ENCODE measurements around the gene OR11A1.
"Not testable (repeated sequence)": the region's sequence is repeated elsewhere in the genome, so short reads cannot be mapped to it uniquely, and the experiment has no call there.

OR11A1 gene

DNA sequence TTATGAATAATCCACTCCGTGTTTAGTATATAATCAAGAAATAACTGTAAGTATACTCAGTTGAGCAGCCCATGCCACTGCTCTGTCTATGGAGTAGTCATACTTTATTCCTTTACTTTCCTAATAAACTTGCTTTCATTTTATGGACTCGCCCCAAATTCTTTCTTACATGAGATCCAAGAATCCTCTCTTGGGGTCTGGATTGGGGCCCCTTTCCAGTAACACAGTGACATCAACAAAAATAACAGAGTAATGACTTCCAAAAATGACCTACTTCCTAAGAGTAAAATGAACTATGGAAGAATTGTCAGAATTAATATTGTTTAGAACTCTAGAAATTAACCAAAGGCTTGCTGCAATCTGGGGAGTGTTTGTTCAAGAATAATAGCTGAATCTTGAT is 8.9 kb upstream of the OR11A1 start:
- no peak overlapping the region for H3K27ac Mint-ChIP-seq
- no peak for ATAC-seq (replicated peaks)
- peaks cover 0 to 4% of the 10 kb centered on the region in 2 donors for H3K4me1 Mint-ChIP-seq (ENCODE audit: low read depth in 2 of 2)
- H3K27me3 Mint-ChIP-seq, result peaks cover 42 to 69% of the 10 kb centered on the region in 2 donors
- no peak overlapping the region for H3K4me3 Mint-ChIP-seq
- no peaks in the 10 kb centered on the region for H3K9me3 Mint-ChIP-seq
- DNase-seq, result no peak
- H3K36me3 Mint-ChIP-seq (ENCODE audit: insufficient read depth), result peaks cover 4% of the 10 kb centered on the region

GRCh38 chr6:29465279-29465678 is 8.4 kb upstream of the OR11A1 start:
- Mint-ChIP-seq H3K4me3 (no peak overlapping the region), H3K27ac (no peak overlapping the region), H3K4me1 (ENCODE audit: low read depth in 2 of 2) (peaks cover 0 to 4% of the 10 kb centered on the region in 2 donors), H3K36me3 (ENCODE audit: insufficient read depth) (peaks cover 4% of the 10 kb centered on the region), H3K27me3 (peaks cover 42 to 65% of the 10 kb centered on the region in 2 donors), H3K9me3 (no peaks in the 10 kb centered on the region)
- no peak for DNase-seq
- ATAC-seq (replicated peaks), result no peak

- no peaks in the 10 kb centered on the region for H3K36me3 Mint-ChIP-seq (ENCODE audit: insufficient read depth)
- peaks cover 0 to 4% of the 10 kb centered on the region in 2 donors for H3K4me1 Mint-ChIP-seq (ENCODE audit: low read depth in 2 of 2)
- no peak overlapping the region for H3K4me3 Mint-ChIP-seq
- no peak for DNase-seq
- H3K27ac Mint-ChIP-seq, result no peak overlapping the region
- H3K9me3 Mint-ChIP-seq, result no peaks in the 10 kb centered on the region
- peaks cover 33 to 47% of the 10 kb centered on the region in 2 donors for H3K27me3 Mint-ChIP-seq
- ATAC-seq (replicated peaks), result no peak
Measured at GRCh38 chr6:29462022-29462421, 5.2 kb upstream of the OR11A1 start.

- Mint-ChIP-seq H3K4me3 (no peak overlapping the region), H3K9me3 (no peaks in the 10 kb centered on the region), H3K27ac (no peak overlapping the region), H3K36me3 (ENCODE audit: insufficient read depth) (no peaks in the 10 kb centered on the region), H3K4me1 (ENCODE audit: low read depth in 2 of 2) (peaks cover 0 to 4% of the 10 kb centered on the region in 2 donors), H3K27me3 (peaks cover 33 to 39% of the 10 kb centered on the region in 2 donors)
- no peak for ATAC-seq (replicated peaks)
- DNase-seq, result no peak
Measured at GRCh38 chr6:29461021-29461814, 4.3 kb upstream of the OR11A1 start.

DNA sequence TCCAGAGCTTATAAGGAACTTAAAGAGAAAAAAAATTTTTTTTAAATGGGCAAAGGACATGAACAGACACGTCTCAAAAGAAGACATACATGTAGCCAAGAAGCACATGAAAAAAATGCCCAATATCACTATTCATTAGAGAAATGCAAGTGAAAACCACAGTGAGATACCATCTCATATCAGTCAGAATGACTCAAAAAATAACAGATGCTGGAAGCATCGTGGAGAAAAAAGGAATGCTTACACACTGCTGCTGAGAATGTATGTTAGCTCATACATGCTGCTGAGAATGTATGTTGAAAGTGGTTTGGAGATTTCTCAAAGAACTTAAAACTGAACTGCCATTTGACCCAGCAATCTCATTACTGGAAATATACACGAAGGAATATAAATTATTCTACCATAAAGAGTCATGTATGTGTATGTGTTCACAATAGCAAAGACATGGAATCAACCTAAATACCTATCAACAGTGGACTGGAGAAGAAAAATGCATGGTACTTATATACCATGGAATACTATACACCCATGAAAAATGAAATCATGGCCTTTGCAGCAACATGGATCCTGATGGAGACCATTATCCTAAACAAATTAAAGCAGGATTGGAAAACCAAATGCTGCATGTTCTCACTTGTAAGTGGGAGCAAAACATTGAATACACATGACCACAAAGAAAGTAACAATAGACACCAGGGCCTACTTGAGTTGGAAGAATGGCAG is 5.2 kb downstream of the OR11A1 start:
- Mint-ChIP-seq H3K4me3 (no peak overlapping the region), H3K4me1 (ENCODE audit: low read depth in 2 of 2) (no peaks in the 10 kb centered on the region), H3K27me3 (peaks cover 44 to 50% of the 10 kb centered on the region in 2 donors), H3K9me3 (peaks cover 0 to 1% of the 10 kb centered on the region in 2 donors), H3K36me3 (ENCODE audit: insufficient read depth) (no peaks in the 10 kb centered on the region), H3K27ac (no peak overlapping the region)
- DNase-seq (no peak), ATAC-seq (replicated peaks) (no peak)

GRCh38 chr6:29447670-29448069 is 9.2 kb downstream of the OR11A1 start:
- H3K27me3 Mint-ChIP-seq, result peaks cover 70 to 79% of the 10 kb centered on the region in 2 donors
- no peak overlapping the region for H3K4me3 Mint-ChIP-seq
- H3K4me1 Mint-ChIP-seq (ENCODE audit: low read depth in 2 of 2), result no peaks in the 10 kb centered on the region
- H3K36me3 Mint-ChIP-seq (ENCODE audit: insufficient read depth), result no peaks in the 10 kb centered on the region
- DNase-seq, result no peak
- H3K27ac Mint-ChIP-seq, result no peak overlapping the region
- no peak for ATAC-seq (replicated peaks)
- H3K9me3 Mint-ChIP-seq, result peaks cover 0 to 4% of the 10 kb centered on the region in 2 donors

DNA sequence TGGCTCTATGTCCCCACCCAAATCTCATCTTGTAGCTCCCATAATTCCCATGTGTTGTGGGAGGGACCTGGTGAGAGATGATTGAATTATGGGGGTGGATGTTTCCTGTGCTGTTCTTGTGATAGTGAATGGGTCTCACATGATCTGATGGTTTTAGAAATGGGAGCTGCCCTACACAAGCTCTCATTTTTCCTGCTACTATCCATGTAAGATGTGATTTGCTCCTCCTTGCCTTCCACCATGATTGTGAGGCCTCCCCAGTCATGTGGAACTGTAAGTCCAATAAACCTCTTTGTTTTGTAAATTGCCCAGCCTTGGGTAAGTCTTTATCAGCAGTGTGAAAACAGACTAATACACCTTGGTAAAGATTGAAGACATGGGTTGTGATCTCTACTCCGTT is 12.8 kb downstream of the OR11A1 start:
- not testable (repeated sequence) for H3K9me3 Mint-ChIP-seq; DNase-seq; ATAC-seq (replicated peaks); H3K27ac Mint-ChIP-seq; H3K4me1 Mint-ChIP-seq (ENCODE audit: low read depth in 2 of 2); H3K4me3 Mint-ChIP-seq; H3K36me3 Mint-ChIP-seq (ENCODE audit: insufficient read depth)
- peaks cover 59 to 69% of the 10 kb centered on the region in 2 donors for H3K27me3 Mint-ChIP-seq

GRCh38 chr6:29442719-29443118 is 14.2 kb downstream of the OR11A1 start:
- DNase-seq (no peak), ATAC-seq (replicated peaks) (no peak)
- peaks cover 0 to 3% of the 10 kb centered on the region in 2 donors for H3K9me3 Mint-ChIP-seq
- no peaks in the 10 kb centered on the region for H3K4me1 Mint-ChIP-seq (ENCODE audit: low read depth in 2 of 2)
- H3K27ac Mint-ChIP-seq, result no peak overlapping the region
- no peaks in the 10 kb centered on the region for H3K36me3 Mint-ChIP-seq (ENCODE audit: insufficient read depth)
- H3K27me3 Mint-ChIP-seq, result peaks cover 52 to 67% of the 10 kb centered on the region in 2 donors
- H3K4me3 Mint-ChIP-seq, result no peak overlapping the region

GRCh38 chr6:29439006-29439405 is 17.9 kb downstream of the OR11A1 start, which contains the start of gene OR10C1:
OR10C1 (plus strand) TSS chr6:29439306; CDS start chr6:29440016, 710 bp downstream.
- DNase-seq (no peak), ATAC-seq (replicated peaks) (no peak)
- peaks cover 28 to 45% of the 10 kb centered on the region in 2 donors for H3K27me3 Mint-ChIP-seq
- H3K4me3 Mint-ChIP-seq, result no peak within 1 kb of the TSS
- no peaks in the 10 kb centered on the region for H3K4me1 Mint-ChIP-seq (ENCODE audit: low read depth in 2 of 2)
- no peaks in the 10 kb centered on the region for H3K9me3 Mint-ChIP-seq
- no peaks in the 10 kb centered on the region for H3K36me3 Mint-ChIP-seq (ENCODE audit: insufficient read depth)
- no peak within 1 kb of the TSS for H3K27ac Mint-ChIP-seq

GRCh38 chr6:29436730-29437129 is 20.1 kb downstream of the OR11A1 start:
- peaks cover 48 to 57% of the 10 kb centered on the region in 2 donors for H3K27me3 Mint-ChIP-seq
- H3K4me1 Mint-ChIP-seq (ENCODE audit: low read depth in 2 of 2); H3K27ac Mint-ChIP-seq; H3K9me3 Mint-ChIP-seq; H3K4me3 Mint-ChIP-seq; ATAC-seq (replicated peaks); DNase-seq; H3K36me3 Mint-ChIP-seq (ENCODE audit: insufficient read depth): not testable (repeated sequence)

GRCh38 chr6:29426654-29427053 is 30.2 kb downstream of the OR11A1 start:
- H3K36me3 Mint-ChIP-seq (ENCODE audit: insufficient read depth), result no peaks in the 10 kb centered on the region

DNA sequence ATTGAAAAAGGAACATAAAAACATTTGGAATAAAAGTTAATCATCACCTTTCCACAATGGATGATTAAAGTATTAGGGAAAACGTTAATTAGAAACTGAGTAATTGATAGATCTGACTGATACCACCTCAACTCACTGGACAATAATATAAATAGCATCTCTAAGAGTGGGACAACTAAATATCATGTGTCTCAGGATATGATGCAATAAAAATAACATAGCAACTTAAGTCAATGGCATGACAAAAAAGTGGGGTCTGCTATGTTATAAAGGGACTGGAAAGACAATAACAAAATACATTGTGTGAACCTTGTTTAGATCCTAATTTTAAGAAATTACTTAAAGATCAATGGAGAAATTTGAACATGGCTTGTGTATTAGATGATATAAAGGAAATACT is 31.8 kb downstream of the OR11A1 start:
- ATAC-seq (replicated peaks) (no peak), DNase-seq (no peak)
- H3K4me3 Mint-ChIP-seq, result no peak overlapping the region
- no peaks in the 10 kb centered on the region for H3K36me3 Mint-ChIP-seq (ENCODE audit: insufficient read depth)
- no peaks in the 10 kb centered on the region for H3K4me1 Mint-ChIP-seq (ENCODE audit: low read depth in 2 of 2)
- H3K27me3 Mint-ChIP-seq, result peaks cover 40 to 54% of the 10 kb centered on the region in 2 donors
- H3K27ac Mint-ChIP-seq, result no peak overlapping the region
- H3K9me3 Mint-ChIP-seq, result no peaks in the 10 kb centered on the region

More at GRCh38 chr6:29426654-29427053, 30.2 kb downstream of the OR11A1 start:
- H3K4me3 Mint-ChIP-seq, result no peak overlapping the region
- peaks cover 27 to 48% of the 10 kb centered on the region in 2 donors for H3K27me3 Mint-ChIP-seq
- ATAC-seq (replicated peaks) (no peak), DNase-seq (no peak)
- H3K27ac Mint-ChIP-seq, result no peak overlapping the region
- no peaks in the 10 kb centered on the region for H3K4me1 Mint-ChIP-seq (ENCODE audit: low read depth in 2 of 2)
- H3K9me3 Mint-ChIP-seq, result no peaks in the 10 kb centered on the region

DNA sequence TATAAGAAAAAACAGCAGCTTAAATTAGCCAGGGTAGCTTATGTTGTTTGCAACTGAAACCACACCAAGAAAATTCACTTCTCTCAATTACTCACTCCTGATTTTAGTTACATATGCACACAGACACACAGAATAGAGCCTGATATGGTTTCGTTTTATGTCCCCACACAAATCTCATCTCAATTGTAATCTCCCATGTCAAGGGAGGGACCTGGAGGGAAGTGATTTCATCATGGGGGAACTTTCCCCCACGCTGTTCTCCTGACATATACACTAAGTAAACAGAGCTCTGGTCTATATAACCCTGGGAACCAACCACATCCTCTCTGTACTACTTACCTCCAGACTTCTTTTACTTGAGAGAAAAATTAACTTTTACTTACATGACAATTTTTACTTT is 32.3 kb downstream of the OR11A1 start:
- ATAC-seq (replicated peaks) (no peak), DNase-seq (no peak)
- no peak overlapping the region for H3K27ac Mint-ChIP-seq
- no peak overlapping the region for H3K4me3 Mint-ChIP-seq
- H3K4me1 Mint-ChIP-seq (ENCODE audit: low read depth in 2 of 2), result no peaks in the 10 kb centered on the region
- no peaks in the 10 kb centered on the region for H3K9me3 Mint-ChIP-seq
- no peaks in the 10 kb centered on the region for H3K36me3 Mint-ChIP-seq (ENCODE audit: insufficient read depth)
- H3K27me3 Mint-ChIP-seq, result peaks cover 40 to 57% of the 10 kb centered on the region in 2 donors

DNA sequence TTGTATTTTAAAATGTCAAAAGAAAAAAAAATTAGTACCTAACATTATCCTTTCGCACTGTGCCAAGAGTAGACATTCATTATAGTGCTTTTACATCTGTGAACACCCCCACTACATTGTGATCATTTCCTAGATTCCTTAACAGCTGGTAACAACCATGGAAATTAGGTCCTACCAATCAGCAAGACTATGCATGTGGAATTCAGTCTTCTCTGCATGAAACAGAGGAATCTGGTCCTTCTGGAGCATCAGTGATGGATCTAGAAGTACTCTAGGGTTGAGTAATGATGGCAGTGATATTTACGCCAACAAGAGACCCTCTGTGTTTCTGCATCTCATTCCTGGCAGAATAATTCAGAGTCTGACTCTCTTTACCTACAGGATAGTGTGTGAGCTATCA is 32.7 kb downstream of the OR11A1 start:
- H3K4me3 Mint-ChIP-seq, result no peak overlapping the region
- no peak overlapping the region for H3K27ac Mint-ChIP-seq
- no peaks in the 10 kb centered on the region for H3K36me3 Mint-ChIP-seq (ENCODE audit: insufficient read depth)
- H3K9me3 Mint-ChIP-seq, result no peaks in the 10 kb centered on the region
- H3K27me3 Mint-ChIP-seq, result peaks cover 40 to 54% of the 10 kb centered on the region in 2 donors
- no peak for DNase-seq
- no peak for ATAC-seq (replicated peaks)
- no peaks in the 10 kb centered on the region for H3K4me1 Mint-ChIP-seq (ENCODE audit: low read depth in 2 of 2)

Measured in effector memory CD8-positive, alpha-beta T cell (primary cell).